Stimulated activated CD4-positive, alpha-beta T cell treated with anti-CD3 and anti-CD28 coated beads, Interleukin-15, amount 100 ng/mL, for 1 hour (primary cell): ENCODE measurements around the gene INSIG1.

ENCODE experiments used
- DNase-seq, 2 donors: peaks; one replicate each; pipeline ENCODE4 v3.0.0-alpha.2; 2020; ENCODE audit warnings: low read depth in 1 of 2, low spot score in 1 of 2

INSIG1 gene

DNA sequence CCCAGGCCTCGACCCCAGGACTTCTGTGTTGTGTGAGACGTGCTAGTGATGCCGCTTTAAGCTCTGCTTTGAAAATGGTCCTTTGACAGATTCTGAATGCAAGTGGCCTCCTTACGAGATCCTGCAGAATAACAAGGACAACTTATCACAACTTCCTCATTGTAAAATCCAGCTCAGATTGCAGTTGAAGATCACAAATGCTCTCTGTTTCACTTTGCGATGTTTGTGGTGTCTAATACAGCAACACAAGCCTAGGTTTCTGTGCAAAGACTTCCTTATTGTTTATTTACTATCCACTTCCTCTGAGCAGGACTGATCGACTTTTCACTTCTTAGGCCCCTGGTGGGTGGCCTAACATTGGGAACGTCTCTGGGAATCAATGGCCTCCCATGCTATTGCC is 31.7 kb upstream of the INSIG1 start:
- DNase-seq: no peak

DNA sequence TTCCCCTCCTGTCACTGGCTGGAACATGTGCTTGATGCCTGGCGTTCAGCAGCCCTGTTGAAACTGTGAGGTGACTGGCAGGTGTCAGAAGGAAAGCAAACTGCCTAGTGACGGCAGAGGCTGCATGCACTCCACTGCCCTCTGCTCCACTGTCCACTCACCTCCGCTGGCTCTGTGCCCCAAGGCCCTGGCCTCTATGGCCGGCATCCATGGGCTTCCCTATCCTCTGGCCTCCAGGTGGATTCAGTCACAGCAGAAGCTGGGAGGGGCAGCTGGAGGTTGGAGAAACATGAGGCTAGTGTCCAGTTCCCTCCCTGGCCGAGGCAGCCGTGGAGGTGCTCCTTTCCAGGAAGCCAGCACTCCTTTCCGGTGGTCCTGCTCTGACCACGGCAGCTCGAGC is 31.2 kb upstream of the INSIG1 start:
- DNase-seq: no peak

DNA sequence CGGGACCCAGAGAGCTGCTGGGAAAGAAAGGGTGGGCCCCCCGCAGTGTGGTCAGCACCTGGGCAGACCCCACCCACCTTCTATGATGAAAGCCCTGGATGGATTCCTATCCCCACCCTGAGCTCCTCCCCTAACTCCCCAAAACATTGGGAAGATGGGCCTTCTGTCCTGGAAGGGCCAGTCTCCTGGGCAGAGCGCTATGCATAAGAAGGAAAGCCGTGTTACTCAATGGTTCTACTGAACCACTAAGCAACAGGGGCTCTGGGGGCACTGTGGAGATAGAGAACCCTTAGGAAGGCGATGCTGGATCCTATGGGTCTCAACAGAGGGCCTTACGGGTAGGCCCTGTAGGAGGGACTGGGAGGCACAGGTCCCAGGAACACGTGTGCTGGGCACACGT is 30.7 kb upstream of the INSIG1 start:
- no peak for DNase-seq

DNA sequence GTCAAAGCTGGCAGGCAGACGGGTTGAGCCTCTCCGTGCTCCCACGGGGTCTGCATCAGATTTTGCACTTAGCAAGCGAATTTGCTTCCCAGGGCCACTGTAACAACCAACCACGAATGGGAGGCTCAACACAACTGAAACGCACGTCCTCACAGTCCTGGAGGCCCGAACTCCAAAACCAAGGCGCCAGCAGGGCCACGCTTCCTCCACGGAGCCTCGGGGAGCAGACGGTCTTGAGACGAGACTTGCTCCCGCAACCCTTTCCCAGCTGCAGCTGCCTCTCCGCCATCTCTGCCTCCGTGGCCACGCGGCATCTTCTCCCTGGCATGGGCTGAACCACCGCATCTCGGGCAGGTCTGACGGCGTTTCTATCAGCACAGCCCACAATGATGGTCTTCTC is 30.2 kb upstream of the INSIG1 start:
- DNase-seq: no peak

DNA sequence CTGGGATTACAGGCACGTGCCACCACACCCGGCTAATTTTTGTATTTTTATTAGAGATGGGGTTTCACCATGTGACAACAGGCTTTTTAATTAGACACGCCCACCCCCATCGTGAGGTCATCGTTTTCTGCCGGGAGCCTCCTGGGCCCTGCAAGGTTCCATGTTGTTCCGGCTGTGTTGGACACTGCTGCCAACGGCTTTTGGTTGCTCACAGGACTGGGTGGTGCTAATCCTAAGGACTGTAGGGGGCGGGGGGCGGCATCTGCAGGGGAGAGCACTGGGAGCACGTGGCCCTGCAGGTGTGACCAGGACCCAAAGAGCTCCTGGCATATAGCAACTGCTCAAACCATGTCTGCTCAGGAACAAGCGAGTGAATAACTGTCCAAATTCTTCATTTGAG is 29.5 kb upstream of the INSIG1 start:
- DNase-seq: no peak

DNA sequence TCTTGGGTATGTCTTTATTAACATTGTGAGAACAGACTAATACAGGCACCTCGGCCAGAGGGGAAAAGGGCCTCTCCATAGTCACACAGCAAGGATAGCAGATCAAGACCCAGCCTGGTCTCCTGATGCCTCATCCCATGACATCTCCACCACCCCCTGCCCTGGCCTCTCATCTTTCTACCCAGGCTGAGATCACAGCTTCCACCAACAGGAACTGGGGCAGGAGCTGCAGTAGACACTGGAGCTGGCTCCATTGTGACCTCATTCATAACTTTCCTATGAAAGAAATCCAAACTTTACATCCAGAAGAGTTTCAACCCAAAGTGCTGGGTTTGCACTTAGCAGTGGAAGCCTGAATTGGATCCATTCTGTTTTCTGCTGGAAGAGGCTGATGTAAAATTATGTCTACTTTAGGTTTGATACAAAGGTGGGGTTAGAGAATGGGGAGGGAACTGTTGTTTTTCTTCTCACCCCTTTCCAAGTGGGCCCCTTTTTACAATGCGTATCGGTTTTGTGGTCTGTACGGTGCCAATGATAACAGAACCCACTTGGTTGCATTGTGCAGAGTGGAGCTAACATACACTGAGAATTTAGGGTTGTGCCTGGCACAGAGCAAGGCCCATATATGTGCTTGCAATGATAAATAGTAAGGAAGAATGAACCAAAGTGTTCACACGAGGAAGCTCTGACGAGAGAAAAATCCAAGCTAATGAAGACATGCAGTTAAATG is 28.6 kb upstream of the INSIG1 start:
- no peak for DNase-seq

DNA sequence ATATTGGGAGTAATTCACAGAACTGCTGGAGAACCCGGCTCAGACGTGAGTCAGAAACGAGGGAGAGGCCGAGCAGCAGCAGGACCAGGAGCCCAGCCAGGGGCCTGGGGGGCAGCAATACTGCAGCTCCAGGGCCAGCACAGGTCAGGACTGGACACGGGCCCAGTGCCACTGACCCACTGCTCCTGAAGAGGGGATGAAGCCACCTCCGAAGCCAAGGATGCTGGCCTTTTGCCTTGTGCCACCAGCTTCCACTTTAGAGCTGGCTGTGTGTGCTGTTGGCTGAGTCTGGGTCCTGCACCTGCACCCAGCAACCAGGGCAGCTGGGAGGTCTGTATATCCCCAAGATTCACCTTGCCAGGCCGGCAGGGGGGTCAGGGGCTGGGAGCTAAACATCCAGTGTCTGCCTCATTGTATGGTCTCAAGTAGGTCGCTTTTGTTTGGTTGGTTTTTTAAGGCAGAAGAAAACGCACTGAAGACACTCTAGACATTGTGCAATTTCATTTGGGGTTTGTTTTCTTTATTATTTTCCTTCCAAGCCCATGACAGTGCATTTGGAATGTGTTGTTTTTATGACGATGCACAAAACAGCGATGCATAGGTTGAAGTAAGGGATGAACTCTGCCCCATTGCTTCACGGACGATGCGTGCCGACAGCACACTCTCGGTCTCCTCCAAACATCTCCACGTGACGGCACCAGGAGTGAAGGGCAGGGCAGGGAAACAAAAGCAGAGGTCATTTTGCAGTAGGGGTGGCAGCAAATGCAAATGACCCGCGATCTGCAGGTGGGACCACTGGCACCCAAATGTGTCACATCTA is 27.7 kb upstream of the INSIG1 start:
- DNase-seq: no peak

DNA sequence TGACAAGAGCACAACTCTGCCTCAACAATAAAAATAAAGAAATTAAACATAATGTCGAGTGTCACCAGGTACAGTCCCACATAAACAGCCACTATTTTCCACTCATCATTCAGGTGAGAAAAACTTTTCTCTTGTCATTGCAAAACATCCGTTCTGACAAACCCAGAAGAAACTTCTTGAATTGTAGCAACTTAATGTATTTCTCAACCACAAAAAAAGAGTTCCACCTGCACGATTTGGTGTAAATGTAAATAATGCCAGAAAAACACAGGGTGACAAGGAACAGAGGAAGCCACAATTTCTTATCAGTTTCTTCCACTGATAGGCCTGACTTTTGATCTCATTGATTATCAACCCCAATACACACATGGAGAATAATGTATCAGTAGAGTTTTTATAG is 26.8 kb upstream of the INSIG1 start:
- DNase-seq: no peak

DNA sequence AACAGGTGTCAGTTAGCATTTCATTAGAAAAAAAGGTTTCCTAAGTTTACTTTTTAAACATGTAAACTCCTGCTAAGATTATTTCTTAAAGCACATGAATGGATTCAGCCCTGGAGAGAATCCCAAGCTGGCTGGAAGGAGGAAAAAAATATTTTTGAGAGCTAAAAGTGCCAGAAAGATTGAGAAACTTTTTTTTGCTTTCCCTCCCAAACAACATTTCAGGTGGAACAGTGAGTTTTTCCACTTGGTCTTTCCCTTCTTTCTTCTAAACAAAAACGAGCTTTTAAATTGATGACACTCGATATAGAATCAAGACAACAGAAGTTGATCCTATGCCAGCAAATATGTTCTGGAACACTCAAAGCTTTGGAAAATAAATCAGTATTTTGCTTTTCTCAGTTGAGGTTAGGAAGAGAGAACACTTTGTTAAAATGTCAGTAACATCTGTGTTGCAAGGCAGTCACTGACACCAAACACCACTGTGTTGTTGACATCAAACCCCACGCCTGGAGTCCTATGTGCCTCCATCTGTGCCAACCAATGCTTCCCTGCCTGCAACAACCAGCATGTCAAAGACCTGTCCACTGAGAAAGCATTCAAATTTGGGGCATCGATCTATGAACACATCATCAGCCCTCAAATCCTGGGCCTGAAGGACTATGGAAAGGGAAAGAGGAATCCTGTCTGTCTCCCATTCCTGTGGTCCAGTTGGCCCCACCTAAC is 22.9 kb upstream of the INSIG1 start:
- no peak for DNase-seq

DNA sequence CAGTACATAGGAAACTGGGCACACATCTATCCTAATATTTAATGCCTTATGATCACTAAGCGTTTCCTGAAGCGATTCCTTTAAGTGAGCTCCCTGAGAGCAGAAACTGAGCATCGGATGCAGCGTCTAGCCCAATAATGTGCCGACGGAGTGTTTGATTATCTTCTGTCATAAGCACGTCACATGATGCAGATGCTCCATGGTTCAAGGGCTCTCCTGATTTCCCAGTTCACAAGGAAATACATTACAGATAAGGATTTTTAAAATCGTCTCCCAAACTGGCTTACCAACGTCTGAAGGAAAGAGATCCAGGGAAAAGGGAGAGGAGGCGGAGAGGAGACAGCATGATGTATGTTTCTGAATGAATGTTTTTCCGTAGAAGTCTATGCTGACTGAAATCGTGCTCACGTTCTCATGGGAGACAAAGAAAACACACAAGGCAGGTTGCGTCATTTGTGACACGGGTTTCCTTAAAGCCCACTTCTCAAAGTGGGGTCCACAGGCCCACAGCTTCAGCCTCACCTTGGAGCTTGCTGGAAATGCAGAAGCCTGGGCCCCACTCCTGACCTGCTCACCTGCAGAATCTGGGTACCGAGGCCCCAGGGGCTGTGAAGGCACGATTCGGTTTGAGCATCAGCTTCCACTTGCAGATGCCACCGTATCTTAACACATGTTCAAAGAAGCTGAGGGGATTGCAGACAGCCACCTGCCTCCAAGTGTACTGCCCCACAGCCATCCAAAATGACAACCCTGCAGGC is 21.5 kb upstream of the INSIG1 start:
- no peak for DNase-seq

DNA sequence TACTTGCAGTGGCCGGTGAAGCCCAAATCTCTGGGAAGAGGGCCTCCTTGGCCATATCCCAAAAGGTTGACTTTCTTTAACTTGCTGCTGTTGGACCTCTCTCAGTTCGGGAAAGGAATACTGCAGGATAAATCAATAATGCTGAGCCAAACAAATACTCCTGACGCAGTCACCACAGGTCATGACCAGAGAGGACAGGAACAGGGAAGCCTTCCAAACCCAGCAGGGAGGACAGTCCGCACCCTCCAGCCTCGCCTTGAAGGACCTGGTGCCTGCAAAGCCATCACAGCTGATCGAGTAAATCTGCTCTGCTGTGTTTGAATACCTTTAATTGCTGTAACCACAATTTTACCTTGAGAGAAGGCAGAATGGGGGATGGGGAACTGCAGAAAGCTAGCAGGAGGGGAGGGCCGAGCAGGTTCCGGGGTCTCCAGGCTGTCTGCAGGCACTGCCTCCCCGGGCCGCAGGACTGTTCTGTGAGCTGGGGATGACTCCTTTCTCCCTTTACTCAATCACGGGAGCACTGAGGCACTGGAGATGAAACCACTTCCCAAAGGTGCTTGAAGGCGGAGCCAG is 20.8 kb upstream of the INSIG1 start:
- no peak for DNase-seq

DNA sequence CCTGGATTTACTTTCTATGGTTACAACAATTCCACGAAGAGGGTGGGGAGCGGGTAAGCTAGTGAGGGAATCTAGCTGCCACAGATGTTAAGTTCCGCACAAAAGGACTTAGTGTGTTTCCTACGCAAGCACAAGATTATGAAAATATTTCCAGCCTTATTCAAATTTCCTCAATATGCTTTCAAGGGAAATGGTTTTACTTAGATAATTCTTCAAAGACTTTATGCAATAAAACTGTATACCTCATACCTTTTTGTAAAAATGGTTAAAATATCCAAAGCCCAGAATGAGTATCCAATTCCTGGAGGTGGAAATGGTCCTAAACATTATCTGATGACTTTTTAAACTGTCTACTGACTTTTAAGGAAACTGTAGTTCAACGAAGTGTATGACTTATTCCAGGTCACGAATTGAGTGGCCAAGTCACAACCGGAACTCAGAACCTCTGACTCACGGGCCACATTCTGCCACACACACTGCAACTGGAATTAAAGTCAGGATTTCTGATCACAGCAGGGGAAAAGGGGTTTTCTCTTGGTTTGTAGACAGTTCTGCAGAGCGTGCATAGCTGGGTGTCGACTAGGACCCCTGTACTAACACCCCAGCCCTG is 20.2 kb upstream of the INSIG1 start:
- DNase-seq: no peak

DNA sequence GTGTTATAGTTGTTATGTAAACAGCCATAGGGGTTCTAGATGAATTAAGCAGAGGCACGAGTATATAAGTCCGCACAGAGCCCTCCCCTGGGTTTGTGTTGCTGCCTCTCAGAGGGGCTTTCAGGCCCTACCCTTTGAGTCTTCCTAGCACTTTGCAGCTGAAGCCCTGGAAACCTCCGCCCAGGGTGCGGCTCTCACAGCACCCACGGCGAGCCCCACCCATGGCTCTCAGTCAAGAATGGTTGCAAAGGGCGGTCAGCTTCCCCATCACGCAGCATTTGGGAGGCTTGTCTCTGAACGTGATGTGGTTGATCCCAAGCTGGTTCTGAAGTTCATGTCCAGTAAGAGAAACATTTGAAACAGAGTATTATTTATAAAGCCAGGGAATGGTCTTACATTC is 18.8 kb upstream of the INSIG1 start:
- DNase-seq: no peak

DNA sequence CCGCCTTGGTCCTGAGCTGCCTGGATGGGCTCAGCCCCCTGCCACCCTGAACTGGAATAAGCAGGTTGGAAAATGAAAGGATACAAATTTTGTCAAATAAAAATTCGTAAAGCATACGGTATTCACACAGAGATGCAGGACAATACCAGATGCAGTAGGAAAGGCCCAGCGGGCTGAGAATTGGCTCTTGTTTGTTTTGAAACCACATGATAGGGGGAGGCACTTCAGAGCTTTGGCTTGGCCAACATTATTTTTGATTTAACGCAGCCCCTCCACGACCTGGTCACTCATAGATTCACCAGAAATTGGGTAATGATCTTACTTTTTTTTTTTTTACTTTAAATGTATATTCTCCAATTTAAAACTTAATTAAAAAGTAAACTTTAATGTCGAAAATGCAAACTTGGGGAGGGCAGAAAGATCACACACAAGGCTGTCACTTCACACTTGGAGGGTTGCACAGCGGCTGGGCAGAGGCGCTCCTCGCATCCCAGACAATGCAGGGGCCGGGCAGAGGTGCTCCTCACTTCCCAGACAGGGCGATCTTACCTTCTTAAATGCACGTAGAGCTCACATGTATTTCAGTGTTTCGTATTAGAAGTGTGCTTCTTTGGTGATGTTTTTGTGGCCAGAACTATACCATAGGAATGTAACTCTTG is 17.8 kb upstream of the INSIG1 start:
- no peak for DNase-seq

DNA sequence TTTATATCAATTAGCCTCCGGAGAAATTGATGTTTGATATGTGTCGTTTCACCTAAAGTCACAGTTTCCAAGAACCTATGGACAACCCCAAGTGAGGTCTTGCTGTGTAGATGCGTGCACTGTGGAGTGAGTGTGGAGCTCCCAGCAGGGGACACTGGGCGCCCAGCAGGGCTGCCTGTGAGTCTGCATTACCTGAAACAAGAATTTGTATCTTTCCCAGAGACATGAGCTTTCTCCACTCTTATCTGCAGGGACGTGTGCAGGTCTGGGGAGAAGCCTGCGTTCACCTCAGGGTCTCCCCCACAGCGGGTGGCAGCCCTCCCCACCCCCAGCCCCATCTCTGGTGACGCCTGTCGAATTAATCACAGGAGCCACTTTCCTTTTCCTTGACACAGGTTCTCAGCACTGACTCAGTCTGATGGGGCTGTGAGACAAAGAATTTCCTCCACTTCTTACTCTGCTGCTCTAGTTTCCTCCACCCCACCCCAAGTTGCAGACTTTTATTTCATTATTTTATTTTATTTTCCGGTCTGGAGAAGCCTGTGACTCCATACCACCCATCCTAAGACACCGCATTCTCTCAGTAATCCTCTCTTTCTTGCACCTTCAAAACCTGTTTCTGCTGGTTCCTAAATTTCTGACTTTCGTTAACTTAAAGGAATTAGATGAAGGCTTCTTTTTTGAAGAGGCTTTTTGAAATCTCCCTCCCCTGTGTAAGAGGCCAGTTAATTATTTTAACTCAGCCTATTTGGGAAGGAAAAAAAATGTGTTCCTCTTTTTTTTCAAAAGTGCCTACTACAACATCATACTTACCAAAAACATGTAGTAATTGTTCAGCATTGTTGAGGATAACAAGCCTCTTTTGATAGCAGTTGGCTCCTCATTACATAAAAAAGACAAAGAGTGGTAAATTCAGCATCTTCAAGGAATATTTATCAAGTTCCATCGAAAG is 17.0 kb upstream of the INSIG1 start:
- DNase-seq: no peak

DNA sequence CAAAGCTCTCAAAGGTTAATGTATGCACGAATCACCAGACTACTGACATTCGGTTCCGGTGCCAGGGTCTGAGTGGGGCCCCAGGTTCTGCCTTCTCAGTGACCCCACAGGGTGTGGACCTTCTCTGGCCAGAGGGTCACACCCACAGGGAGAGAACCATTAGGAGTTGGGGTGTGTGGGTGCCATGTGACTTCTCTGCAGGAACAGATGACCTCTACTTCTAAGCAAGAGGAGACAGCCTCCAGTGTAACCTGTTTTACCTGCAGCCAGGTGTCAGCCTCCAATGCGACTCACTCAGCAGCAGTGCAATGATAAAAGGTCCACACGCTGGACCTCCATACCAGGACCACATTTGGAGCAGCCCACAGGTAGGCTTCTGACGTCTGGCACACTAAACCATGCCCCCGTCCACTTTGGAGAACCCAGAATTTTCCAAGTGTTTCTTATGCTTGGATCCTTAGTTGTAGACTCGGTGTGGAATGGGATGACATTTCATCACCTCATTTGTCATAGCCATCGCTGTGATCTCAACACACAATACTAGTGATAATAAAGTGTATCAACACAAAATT is 16.2 kb upstream of the INSIG1 start:
- no peak for DNase-seq

DNA sequence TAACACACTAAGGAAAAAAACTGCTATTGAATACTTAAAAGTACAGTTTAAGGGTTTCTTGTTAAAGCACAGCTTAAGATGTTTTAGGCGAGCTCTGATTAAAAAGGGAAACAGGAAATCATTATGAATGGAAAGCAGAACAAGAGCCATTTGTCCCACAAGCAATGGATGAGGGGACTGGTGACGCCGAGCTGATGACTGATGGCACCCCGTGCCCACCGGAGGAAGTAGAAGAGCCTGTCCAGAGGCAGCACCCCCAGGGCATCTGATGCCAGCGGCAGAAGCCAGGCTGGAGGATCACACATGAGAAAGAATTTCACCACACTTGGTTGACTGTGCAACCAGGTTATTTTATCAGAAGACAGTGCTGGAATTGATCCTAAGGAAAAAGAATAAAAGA is 15.0 kb upstream of the INSIG1 start:
- DNase-seq: no peak

DNA sequence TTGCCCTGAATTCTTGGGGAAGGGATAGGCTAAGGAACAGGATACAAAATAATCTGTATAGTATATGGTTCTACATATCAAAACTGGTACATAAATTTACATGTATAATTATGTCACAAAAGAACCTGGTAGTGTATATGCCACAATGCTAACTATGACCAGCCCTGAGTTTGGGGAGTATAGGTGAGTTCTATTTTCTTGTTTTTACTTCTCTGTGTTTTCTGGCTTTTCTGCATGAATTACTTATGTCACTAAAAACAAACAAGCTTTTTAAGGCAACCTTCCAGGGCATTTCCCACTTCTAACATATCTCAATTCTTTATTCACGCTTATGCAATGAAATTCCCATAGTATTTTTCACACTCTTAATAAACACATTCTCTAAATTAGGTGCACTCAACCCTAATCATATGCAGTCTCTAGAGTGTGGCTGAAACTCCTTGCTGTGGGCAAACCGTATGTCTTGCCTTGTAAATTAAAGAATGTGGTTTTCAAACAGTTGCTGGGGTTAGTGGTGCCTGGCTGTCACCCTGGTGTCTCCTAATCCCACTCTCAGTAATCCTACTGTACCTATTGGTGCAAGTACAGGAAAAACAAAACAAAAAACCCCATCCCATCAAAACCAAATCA is 14.0 kb upstream of the INSIG1 start:
- no peak for DNase-seq
